Ishikawa (cell line): ENCODE data around the gene OR4K17.

Source experiments
- CEBPB ChIP-seq: IDR thresholded peaks from 2 replicates; pipeline ENCODE4 v1.6.1; 2012
- EP300 ChIP-seq: IDR thresholded peaks from 2 replicates; pipeline ENCODE4 v1.6.1; 2012; ENCODE audit warnings: borderline replicate concordance
- FOXM1 ChIP-seq: IDR thresholded peaks from 2 replicates; pipeline ENCODE4 v1.6.1; 2012; ENCODE audit warnings: low read depth, borderline replicate concordance
- RAD21 ChIP-seq: IDR thresholded peaks from 2 replicates; pipeline ENCODE4 v1.6.1; 2012; ENCODE audit warnings: low read depth
- TAF1 ChIP-seq: IDR thresholded peaks from 2 replicates; pipeline ENCODE4 v1.6.1; 2012; ENCODE audit warnings: low read depth, mild to moderate bottlenecking
- TEAD4 ChIP-seq: IDR thresholded peaks from 2 replicates; pipeline ENCODE4 v1.6.1; 2012
- YY1 ChIP-seq: IDR thresholded peaks from 2 replicates; pipeline ENCODE4 v1.6.1; 2012; ENCODE audit warnings: low read depth
- TF ChIP-seq, protein P1 (sequence below): IDR thresholded peaks from 2 replicates; pipeline ENCODE4 v1.6.1; 2012; ENCODE audit warnings: low read depth, mild to moderate bottlenecking
- TF ChIP-seq, protein P2 (sequence below): IDR thresholded peaks from 2 replicates; pipeline ENCODE4 v1.6.1; 2012
- TF ChIP-seq, protein P3 (sequence below): IDR thresholded peaks from 2 replicates; pipeline ENCODE4 v1.6.1; 2012

DNA sequence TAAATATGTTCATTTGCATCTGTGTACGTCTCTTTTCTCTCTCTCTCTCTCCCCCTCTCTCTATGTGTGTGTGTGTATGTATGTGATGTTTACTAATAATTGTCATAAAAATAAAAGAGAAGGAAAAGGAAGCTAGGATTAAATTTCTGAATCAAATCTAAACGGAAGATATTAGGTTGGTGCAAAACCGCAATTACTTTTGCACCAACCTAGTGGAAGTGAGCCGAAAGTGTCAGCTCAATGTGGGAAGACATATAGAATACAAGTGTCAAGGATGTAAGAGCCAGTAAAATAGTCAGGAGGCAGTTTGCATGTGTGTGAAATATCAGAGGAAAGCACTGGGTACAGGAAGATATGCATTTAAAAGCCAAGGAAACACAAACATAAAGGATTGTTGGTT lies 18.5 kb upstream of the OR4K17 start:
- no peak for TF ChIP-seq RAD21
- no peak for TF ChIP-seq FOXM1
- no peak for TF ChIP-seq EP300
- no peak for TF ChIP-seq YY1
- TF ChIP-seq TEAD4, result no peak
- TF ChIP-seq, protein P1, sequence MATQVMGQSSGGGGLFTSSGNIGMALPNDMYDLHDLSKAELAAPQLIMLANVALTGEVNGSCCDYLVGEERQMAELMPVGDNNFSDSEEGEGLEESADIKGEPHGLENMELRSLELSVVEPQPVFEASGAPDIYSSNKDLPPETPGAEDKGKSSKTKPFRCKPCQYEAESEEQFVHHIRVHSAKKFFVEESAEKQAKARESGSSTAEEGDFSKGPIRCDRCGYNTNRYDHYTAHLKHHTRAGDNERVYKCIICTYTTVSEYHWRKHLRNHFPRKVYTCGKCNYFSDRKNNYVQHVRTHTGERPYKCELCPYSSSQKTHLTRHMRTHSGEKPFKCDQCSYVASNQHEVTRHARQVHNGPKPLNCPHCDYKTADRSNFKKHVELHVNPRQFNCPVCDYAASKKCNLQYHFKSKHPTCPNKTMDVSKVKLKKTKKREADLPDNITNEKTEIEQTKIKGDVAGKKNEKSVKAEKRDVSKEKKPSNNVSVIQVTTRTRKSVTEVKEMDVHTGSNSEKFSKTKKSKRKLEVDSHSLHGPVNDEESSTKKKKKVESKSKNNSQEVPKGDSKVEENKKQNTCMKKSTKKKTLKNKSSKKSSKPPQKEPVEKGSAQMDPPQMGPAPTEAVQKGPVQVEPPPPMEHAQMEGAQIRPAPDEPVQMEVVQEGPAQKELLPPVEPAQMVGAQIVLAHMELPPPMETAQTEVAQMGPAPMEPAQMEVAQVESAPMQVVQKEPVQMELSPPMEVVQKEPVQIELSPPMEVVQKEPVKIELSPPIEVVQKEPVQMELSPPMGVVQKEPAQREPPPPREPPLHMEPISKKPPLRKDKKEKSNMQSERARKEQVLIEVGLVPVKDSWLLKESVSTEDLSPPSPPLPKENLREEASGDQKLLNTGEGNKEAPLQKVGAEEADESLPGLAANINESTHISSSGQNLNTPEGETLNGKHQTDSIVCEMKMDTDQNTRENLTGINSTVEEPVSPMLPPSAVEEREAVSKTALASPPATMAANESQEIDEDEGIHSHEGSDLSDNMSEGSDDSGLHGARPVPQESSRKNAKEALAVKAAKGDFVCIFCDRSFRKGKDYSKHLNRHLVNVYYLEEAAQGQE, result no peak
- no peak for TF ChIP-seq CEBPB
- TF ChIP-seq, protein P2, sequence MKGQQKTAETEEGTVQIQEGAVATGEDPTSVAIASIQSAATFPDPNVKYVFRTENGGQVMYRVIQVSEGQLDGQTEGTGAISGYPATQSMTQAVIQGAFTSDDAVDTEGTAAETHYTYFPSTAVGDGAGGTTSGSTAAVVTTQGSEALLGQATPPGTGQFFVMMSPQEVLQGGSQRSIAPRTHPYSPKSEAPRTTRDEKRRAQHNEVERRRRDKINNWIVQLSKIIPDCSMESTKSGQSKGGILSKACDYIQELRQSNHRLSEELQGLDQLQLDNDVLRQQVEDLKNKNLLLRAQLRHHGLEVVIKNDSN, result no peak
- TF ChIP-seq TAF1, result no peak
- TF ChIP-seq, protein P3, sequence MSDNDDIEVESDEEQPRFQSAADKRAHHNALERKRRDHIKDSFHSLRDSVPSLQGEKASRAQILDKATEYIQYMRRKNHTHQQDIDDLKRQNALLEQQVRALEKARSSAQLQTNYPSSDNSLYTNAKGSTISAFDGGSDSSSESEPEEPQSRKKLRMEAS, result no peak
